COLO668 (cell line): ENCODE data around the gene CMSS1.

Experiments
- DNase-seq: peaks from one replicate; lab custom pipeline; 2025; ENCODE audit not compliant: unreplicated experiment; lab: John Stamatoyannopoulos, UW

The CMSS1 gene

GRCh38 chr3:100104442-100104798 is 286.8 kb downstream of the CMSS1 start:
- no peak for DNase-seq

DNA sequence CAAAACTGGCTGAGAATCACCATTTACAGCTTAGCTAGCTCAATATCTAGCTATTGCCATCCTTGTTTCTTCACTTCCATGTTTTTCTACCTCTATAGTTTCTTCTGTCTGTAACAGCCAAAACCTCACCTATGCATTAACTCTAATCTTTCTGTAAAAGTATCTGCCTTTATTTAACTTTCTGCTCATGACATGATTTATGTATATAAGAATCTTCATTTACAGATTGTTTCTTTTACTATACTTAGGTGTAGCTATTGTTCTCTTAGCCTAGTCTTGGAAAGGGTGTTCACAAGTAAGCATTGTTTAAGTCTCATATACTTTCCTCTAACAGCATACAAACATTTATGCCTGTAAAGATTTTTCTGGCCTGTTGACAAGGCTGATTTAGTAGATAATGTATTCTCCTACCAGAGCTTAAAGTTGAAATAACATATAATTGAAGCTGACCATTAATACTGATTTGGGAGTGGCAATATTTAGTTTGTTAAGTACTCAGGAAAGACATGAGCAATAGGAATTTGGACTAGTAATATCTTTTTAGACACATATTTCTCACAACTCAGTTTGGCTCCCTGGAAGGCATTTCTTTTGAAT is 287.3 kb downstream of the CMSS1 start:
- DNase-seq: no peak

- no peak for DNase-seq
Observed at GRCh38 chr3:100105501-100105900, 287.8 kb downstream of the CMSS1 start.

GRCh38 chr3:100106094-100106493 is 288.4 kb downstream of the CMSS1 start:
- no peak for DNase-seq

- no peak for DNase-seq
Observed at GRCh38 chr3:100106531-100107141, 289.0 kb downstream of the CMSS1 start.

DNA sequence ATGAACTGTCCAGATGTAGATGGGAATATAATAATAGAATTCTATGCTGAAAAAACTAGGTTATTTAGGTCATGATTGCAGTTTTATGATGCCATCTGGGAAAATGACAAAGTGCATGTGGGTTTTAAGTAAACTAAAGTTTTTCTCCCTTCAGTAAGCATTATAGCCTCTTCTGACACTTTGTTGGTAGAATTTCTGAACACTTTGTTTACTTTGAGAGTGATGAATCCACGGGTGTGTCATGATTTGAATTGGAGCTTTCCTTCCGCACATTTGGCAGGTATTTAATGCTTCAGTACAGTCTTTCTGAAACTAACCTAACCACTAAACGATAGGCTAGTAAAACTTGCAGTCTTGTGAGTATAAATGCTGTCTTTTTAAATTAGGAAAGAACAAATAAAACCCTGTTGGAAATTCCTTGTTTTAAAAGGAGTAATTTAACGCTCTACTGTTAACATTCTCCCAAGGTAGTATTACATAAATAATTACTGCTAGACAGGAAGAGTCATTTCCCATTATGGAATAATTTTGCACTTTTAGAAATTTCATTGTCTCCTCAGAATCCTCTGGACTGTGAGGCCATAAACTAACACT is 289.7 kb downstream of the CMSS1 start:
- DNase-seq: no peak

DNA sequence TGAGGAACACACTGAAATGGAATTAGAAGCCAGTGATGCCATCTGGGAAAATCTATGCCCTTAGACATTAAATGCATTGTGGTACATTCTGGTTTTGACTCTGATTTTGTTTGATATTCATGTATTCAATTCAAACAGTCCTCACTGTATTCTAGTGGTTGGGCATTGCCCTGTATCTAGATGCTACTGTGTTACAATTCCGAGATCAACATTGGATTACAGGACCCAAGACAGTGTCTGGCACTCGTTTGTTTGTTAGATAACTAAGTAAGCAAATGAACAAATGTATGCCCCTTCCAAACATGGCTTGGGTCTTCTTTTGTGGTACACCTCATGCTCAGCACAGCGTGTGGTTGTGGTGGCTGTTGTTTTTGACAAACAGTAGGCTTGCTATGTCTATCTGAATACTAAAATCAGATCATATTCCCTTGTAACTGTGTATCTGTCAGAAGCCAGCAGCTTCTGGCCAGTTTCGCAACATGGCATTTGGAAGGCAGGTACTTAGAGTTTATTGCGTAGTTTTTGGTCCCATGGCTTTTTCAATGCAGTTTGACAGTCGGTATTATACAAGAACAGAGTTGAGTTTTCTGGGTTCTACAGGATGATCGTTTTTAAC is 290.9 kb downstream of the CMSS1 start:
- no peak for DNase-seq

GRCh38 chr3:100110162-100110561 is 292.5 kb downstream of the CMSS1 start:
- DNase-seq: no peak

DNA sequence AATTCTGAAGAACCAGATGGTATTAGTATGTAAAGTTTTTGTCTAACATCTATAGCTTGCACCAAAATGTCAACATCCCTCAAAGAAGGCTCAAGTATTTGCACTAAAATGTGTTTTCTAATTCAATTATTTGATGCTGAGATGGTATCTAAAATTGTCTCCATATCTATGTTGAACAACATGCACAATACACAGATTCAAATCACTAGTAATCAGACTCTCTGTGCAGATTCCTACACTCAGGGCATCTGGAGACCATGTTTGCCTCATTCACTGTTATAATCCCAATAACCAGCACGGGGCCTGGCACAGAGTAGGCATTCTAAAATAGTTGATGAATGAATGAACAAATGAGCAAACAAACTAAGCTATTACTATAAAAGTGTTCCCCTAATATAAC is 294.1 kb downstream of the CMSS1 start:
- DNase-seq: no peak

DNA sequence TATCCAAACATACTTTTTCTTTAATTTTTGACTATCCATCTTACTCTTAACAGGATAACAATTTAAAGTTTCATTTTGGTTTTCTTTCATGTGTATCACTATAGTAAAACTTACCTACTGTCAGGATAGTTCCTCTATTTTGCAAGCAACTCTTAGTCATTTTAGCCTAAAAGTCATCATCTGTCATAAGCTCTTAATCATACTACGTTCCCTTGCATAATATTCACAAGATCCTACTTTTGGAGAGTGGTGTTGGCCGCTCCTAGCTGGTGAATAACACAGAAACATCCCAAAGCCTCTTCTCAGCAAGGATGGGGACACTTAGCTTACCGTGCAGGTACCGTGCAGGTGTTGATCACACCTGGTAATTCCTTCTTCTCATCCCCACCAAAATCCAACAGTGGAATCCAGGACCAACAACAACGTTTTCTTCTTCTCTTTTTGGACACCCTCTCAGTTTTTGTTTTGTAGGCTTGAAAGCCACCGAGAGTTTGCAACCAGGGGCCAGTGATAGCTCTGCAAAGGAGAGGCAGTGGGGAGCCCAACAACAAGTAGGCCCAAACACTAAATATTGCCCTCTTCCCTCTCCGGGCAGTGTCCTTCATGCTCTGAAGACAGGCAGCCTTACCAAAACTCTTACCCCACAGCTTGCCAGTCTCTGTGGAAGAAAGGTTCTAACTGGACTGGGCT is 296.2 kb downstream of the CMSS1 start:
- DNase-seq: no peak

GRCh38 chr3:100114413-100115030 is 296.9 kb downstream of the CMSS1 start, which contains the start of gene FILIP1L:
FILIP1L (minus strand) TSS chr3:100114501.
- DNase-seq: no peak

DNA sequence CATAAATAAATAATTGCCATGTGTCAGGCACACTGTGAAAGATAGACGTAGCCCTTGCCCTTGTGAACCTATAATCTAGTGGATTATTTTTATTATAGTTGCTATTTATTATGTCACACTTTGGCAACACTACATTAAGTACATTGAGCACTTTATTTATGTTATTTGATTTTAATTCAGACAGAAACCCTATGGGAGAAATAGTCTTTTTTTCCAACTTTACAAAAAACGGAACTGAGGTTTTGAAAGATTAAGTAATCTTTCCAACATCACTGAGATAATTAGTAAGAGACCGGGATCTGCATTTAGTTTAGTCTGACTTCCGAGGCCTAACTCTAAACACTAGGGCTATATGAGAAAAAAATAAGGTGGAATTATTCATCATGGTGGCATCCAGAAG is 299.4 kb downstream of the CMSS1 start:
- no peak for DNase-seq

GRCh38 chr3:100120012-100120411 is 302.4 kb downstream of the CMSS1 start:
- no peak for DNase-seq

DNA sequence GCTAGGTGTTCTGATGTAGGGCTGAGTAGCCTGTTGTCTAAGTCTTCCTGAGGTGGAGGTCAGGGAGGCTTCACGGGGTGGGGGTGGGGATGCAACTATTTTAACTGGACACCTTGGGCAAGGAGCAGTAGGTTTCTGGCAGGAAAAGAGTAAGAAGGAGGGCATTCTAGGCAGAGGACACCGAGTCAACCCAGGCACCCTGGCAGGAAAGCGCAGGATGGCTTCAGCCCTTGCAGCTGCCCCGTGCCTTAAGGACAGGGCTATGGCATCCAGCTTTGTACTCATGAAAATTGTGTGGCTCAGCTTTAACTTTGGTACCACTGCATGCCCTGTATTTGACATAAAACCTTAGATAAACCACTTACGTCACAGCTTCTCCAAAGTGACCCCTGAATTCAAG is 303.0 kb downstream of the CMSS1 start:
- DNase-seq: no peak

DNA sequence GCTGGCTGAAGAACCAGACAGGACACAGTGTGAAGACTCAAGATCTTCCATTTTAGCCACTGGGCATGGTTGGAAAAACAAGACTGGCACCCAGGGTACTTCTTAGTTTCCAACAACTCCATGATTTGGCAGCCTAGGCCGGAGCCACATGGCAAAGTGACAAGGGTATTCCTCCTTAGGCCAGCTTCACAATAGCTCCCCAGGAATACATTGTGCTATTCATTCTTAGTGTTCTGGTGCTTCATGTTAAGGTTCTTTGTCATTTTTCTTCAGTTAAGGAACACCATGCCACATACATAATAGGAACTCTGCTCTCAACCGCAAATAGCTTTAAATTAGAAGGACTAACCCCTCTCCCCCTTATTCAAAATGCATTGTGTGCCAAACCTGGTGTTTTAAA is 304.7 kb downstream of the CMSS1 start:
- DNase-seq: no peak

- DNase-seq: no peak
Observed at GRCh38 chr3:100123112-100123511, 305.4 kb downstream of the CMSS1 start.

GRCh38 chr3:100124201-100124761 is 306.6 kb downstream of the CMSS1 start:
- no peak for DNase-seq

- DNase-seq: no peak
Observed at GRCh38 chr3:100125161-100125938, 307.7 kb downstream of the CMSS1 start.

GRCh38 chr3:100127792-100128191 is 310.1 kb downstream of the CMSS1 start:
- no peak for DNase-seq

DNA sequence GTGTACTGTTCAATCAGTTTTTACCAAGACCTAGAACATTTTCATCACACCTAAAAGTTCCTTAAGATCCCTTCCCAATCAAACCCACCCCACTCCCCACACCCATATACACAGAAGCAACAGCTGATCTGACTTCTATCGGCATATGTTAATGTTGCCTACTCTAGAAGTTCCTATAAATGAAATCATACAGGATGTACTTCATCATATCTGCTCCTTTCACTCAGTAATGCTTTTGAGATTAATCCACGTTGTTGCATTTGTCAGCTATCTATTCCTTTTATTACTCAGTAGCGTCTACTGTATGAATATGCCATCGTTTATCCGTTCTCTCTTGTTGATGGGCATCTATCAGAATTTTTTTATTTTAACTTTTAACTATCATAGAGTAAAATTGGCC is 310.9 kb downstream of the CMSS1 start:
- DNase-seq: no peak
